HG03095 (cell line): Measurements from ENCODE around the gene TPO.
"Not testable (repeated sequence)": the region's sequence is repeated elsewhere in the genome, so short reads cannot be mapped to it uniquely, and the experiment has no call there.

Source experiments
- ATAC-seq: cut with Tn5 transposase; IDR thresholded peaks from one replicate; pipeline ENCODE4 v1.9.1; 2021; ENCODE audit warnings: moderate library complexity; ENCODE audit not compliant: unreplicated experiment

Gene TPO

DNA sequence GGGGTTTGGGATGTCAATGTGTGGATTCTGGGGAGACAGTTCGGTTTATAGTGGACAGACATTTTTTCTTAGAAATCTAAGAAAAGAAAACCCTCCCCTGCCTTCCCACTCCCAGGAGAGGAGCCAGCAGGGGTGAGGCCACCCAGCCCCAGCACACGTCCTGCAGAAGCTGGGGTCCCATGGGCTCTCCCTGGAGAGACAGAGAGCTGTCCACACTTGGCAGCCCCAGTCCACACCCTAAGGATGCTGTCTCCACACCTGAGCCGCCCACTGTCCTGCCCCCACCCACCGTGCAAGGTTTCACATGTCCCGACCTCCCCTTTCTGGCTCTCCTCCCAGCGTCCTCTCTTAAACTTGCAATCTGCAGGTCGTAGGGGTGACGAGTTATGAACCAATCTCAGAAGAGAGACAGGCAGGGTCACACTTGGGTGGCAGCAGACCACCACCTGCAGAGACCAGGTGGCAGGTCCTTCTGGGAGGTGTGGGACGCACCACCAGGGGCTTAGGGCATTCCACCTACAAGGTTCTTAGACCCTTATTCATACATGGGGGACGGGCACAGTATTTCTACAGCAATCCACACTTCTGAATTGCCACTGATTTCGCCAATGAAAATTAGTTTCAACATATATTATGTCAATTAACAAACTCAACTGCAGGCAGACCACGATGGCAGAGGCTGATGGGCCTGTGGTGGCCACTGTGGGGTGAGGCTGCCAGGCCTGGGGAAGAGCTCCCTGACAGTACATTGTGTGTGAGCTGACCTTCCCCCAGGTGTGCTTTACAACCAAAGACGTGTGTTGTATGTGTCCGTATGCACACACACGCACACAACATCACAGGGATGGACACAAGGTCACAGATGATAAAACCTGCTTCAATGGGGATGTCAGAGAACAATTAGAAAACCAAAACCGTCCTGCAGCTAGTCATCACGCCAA is 158.5 kb downstream of the TPO start:
- ATAC-seq: no peak

DNA sequence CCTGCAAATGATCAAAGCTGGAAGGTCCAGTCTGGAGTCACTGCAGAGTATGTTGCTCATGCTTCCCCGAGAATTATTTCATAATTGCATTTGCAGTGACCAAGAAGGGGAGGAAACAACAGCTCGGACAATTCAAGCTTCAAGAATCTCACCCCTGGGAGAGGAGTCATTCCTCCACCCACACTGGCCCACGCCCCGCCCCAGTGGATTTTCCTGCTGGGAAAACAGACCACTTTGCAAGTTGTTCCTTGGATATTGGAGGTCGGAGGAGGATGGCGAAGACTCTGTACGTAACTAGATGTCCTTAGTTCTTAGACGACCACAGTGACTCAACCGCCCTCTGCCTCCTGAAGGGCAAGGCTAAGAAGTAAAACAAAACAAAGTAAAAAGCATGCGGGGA is 159.4 kb downstream of the TPO start:
- ATAC-seq: no peak

DNA sequence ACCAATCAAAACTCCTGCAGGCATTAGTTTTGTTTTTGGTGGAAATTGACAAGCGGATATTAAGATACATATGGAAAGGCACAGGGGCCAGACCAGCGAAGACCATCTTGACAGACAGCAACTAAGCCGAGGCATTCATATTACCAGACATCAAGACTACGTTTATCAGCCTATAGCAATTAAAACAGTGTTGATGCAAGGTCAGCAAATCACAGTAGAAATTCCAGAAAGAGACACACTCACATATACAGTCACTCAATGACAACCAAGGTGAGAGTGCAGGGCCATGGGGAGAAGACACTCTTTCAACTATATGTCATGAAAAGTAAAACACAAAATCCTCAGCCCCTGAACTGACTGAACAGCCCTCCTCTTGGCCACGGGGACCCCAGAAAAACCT is 164.6 kb downstream of the TPO start:
- ATAC-seq: no peak

GRCh38 chr2:1581257-1581964 is 168.1 kb downstream of the TPO start:
- not testable (repeated sequence) for ATAC-seq

- no peak for ATAC-seq
These were observed 168.8 kb downstream of the TPO start for GRCh38 chr2:1581965-1582625.

GRCh38 chr2:1582891-1583341 is 169.7 kb downstream of the TPO start:
- no peak for ATAC-seq

- no peak for ATAC-seq
These were observed 170.8 kb downstream of the TPO start for GRCh38 chr2:1584051-1584531.

GRCh38 chr2:1584691-1585485 is 171.6 kb downstream of the TPO start:
- ATAC-seq: no peak

- ATAC-seq: no peak
These were observed 172.4 kb downstream of the TPO start for GRCh38 chr2:1585635-1586034.

- no peak for ATAC-seq
These were observed 173.1 kb downstream of the TPO start for GRCh38 chr2:1586251-1586922.

DNA sequence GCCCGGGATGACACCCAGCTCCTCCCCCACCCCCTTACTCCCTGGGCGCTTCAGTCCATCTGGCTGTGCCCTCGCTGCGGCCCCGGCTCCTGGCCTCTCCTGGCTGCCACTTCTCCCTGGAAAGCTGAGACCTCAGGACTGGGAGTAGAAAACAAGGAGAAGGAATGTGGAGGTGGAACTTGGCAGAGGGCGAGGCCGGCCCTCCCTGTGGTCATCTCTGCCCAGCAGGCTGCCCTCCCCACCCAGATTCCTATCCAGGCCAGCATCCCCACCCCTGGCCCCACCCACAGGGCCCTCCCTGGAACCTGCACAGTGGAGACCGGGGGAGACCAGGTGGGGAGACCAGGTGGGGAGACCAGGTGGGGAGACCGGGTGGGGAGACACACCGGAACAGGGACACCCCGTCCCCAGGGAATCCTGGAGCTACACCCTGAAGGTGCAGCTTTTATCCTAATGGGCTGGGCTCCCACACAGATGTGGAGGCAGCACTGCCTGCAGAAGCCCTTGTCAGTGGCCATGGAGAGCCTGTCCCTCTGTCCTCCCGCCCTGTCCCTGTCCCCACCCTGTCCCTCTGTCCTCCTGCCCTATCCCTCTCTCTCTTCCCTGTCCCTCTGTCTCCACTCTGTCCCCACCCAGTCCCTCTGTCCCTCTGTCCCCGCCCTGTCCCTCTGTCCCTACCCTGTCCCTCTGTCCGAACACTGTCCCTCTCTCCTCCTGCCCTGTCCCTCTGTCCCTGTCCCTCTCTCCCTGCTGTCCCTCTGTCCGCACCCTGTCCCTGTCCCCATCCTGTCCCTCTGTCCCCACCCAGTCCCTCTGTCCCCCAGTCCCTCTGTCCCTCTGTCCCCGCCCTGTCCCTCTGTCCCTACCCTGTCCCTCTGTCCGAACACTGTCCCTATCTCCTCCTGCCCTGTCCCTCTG is 173.9 kb downstream of the TPO start:
- ATAC-seq: no peak

DNA sequence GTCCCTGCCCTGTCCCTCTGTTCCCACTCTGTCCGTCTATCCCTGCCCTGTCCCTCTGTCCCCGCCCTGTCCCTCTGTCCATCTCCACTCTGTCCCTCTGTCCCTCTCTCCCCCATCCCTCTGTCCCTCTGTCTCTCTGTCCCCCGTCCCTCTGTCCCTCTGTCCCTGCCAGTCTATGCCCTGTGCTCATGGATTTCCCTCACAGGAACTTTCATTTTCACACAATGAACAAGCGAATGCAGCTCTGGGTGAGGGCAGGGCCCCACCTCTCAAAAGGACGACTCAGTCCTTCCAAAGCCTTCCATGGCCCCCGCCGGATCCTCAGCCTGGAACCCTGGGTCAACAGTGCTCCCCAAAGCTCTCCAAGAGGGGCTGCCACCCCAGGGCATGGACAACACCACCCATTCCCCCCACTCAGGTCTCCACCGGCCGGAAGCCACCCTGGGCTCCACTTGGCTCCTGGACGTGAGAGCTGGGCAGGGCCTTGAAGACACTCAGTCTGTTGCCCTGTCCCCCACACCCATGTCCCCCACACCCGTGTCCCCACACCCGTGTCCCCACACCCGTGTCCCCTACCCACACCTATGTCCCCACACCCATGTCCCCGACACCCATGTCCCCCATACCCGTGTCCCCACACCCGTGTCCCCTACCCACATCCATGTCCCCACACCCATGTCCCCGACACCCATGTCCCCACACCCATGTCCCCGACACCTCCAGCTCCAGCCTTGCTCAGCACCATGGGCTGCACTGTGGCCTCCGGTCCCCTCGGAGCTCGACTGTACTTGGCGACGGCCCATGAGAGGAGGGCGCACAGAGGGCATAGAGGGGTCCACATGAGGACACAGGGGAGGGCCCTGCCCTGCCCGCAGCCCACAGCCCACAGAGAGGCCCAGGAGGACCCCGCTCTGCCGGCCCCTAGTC is 175.1 kb downstream of the TPO start:
- no peak for ATAC-seq

GRCh38 chr2:1588978-1589621 is 175.8 kb downstream of the TPO start:
- ATAC-seq: no peak

DNA sequence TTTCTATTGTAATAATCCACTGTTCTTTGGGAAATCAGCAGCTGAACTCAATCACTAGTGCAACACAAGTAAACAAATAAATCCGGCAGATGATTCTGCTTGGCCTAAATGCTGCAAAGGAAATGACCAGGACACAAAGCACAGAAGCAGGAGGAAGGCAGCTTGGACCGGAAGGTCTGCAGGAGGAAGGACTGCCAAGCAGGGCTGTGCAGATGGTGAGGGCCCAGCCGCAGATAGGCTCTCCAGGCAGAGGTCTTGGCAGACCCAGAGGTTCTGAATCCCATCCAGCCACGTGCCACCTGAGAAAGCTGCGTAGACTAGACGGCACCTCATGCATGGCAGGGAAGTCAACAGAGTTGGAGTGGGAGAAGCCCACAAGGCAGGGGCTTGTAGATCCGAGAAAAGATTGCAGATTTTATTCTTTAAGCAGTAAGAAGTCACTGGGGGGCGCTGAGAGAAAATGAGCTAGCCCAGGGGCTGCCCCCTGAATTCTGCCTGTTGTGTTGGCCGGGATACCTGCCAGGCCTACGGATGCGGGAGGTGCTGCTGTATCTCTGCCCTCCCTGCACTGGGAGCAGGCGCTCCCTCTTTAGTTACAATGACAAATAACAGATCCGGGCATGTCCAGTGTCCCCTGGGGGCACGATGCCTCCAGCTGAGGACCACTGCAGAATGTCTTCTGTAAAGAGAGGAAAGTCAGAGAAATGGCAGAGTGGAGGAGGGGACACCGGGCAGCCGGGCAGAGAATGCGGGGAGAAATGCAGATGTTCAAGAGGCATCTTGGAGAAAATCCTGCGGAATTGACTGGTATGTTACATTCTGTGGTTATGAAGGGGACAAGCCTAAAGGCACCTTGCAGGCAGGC is 177.6 kb downstream of the TPO start:
- ATAC-seq: no peak

- ATAC-seq: no peak
These were observed 178.2 kb downstream of the TPO start for GRCh38 chr2:1591461-1591770.
